ENCODE measurements around the gene ADAD1. TPM values are rescaled to one million over a fixed set of nuclear protein-coding genes. Genes with fewer than 3 reads are reported as not detected.

ADAD1 gene
- total and polyA plus RNA-seq, 2 of the 4 experiments (the other 2 are of a cell fraction), result not detected

DNA sequence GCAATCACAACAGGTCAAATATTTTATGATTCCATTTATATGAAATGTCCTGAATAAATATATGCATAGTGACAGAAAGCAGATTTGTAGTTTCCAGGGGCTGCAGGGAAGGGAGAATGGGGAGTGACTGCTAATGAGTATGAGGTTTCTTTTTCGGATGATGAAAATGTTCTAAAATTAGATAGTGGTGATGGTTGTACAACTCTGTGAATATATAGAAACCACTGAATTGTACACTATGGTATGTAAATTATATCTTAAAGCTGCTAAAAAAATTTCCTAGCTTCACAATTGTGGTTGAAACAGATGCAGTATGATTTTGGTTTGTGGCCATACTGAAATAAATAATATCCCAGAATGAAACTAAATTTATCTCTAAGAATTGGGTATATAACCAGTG is 90.6 kb downstream of the ADAD1 start:
- in situ Hi-C loops (cut with MboI; ENCODE audit: low sequenced_read_pairs) (no loop called here), intact Hi-C loops (cut with micrococcal nuclease) (no loop called here), dilution Hi-C loops (cut with HindIII; ENCODE audit: low sequenced_read_pairs, unreplicated experiment) (no loop called here)
- ChIA-PET CTCF (no interaction called here), POLR2A (ENCODE audit: unreplicated experiment) (no interaction called here)
- Histone ChIP-seq H3K9me3 (ENCODE audit: control insufficient read depth, insufficient read depth, low read length) (no peaks in the 10 kb centered on the region), H3K27me3 (ENCODE audit: control insufficient read depth, insufficient read depth, low read length) (no peaks in the 10 kb centered on the region; the same call in 1 of the 2 replicates), H3K9ac (ENCODE audit: low read depth, low read length) (no peak overlapping the region), H2BK20ac (ENCODE audit: low read depth, low read length) (no peak overlapping the region), H2AFZ (replicated peaks; ENCODE audit: low read length, poor library complexity) (no peak overlapping the region), H4K20me1 (ENCODE audit: insufficient read depth, low read length) (no peaks in the 10 kb centered on the region), H2AK9ac (replicated peaks; ENCODE audit: low read depth, low read length, poor library complexity) (no peak overlapping the region), H2AK5ac (ENCODE audit: low read depth, low read length) (no peak overlapping the region), H4K8ac (ENCODE audit: low read depth in 2 of 2, low read length in 2 of 2) (no peak overlapping the region), H3K27ac (ENCODE audit: insufficient read depth, low read length) (no peak overlapping the region), H3K4me1 (ENCODE audit: control insufficient read depth, insufficient read depth, low read length) (no peaks in the 10 kb centered on the region), H3K18ac (ENCODE audit: low read depth, low read length) (no peak overlapping the region), H2BK15ac (ENCODE audit: low read depth, low read length) (no peak overlapping the region), H3K56ac (ENCODE audit: extremely low read depth, insufficient read depth, low read length) (no peak overlapping the region), H3K9me1 (ENCODE audit: insufficient read depth, low read length) (no peaks in the 10 kb centered on the region), H3K14ac (replicated peaks; ENCODE audit: low read depth, low read length) (no peak overlapping the region), H2BK120ac (ENCODE audit: low read depth, low read length) (no peak overlapping the region), H4K5ac (ENCODE audit: low read depth, low read length) (no peak overlapping the region), H3K23ac (ENCODE audit: low read depth, low read length) (no peak overlapping the region), H4K91ac (ENCODE audit: insufficient read depth, low read depth, low read length) (no peak overlapping the region), H3K4ac (ENCODE audit: low read depth, low read length) (no peak overlapping the region), H3K36me3 (ENCODE audit: control insufficient read depth, insufficient read depth, low read length) (no peaks in the 10 kb centered on the region), H3K4me2 (ENCODE audit: low read depth, low read length) (no peak overlapping the region), H3K4me3 (ENCODE audit: insufficient read depth, low read depth, low read length) (no peak overlapping the region), H2BK5ac (ENCODE audit: low read depth, low read length, poor library complexity, severe bottlenecking) (no peak overlapping the region), H3K79me1 (ENCODE audit: low read depth in 1 of 2, low read length in 2 of 2) (no peaks in the 10 kb centered on the region)
- ATAC-seq (ENCODE audit: low read depth) (no peak), DNase-seq (no peak)
- no TSS peak for BruUV-seq (replicated peaks)
- no CpG with 5 or more reads among the region's 1 CpG for WGBS, 2 experiments (ENCODE audit: extremely low coverage in 2 of 2, insufficient read length in 1 of 2)
- TF ChIP-seq MAZ (IDR thresholded peaks at IDR 0.05; ENCODE audit: borderline replicate concordance, low read depth, low read length) (no peak), POLR2A (IDR thresholded peaks at IDR 0.05; ENCODE audit: low read depth, low read length) (no peak), ELK1 (IDR thresholded peaks at IDR 0.05; ENCODE audit: borderline replicate concordance, low read depth, low read length) (no peak), CHD1 (IDR thresholded peaks at IDR 0.05; ENCODE audit: low read depth, low read length) (no peak), NFE2L2 (IDR thresholded peaks at IDR 0.05; ENCODE audit: low read depth, low read length) (no peak), RAD21 (IDR thresholded peaks at IDR 0.05; ENCODE audit: low read length) (no peak), BHLHE40 (IDR thresholded peaks at IDR 0.05; ENCODE audit: low read depth, low read length) (no peak), SMC3 (IDR thresholded peaks at IDR 0.05; ENCODE audit: low read depth, low read length) (no peak), MXI1 (IDR thresholded peaks at IDR 0.05; ENCODE audit: borderline replicate concordance, low read depth, low read length) (no peak), RFX5 (IDR thresholded peaks at IDR 0.05; ENCODE audit: low read depth, low read length) (no peak), FOS (IDR thresholded peaks at IDR 0.05; ENCODE audit: low read depth, low read length) (no peak), USF2 (IDR thresholded peaks at IDR 0.05; ENCODE audit: low read depth, low read length) (no peak), CEBPB (IDR thresholded peaks at IDR 0.05; ENCODE audit: low read depth, low read length) (no peak), MAFK (IDR thresholded peaks at IDR 0.05; ENCODE audit: low read depth, low read length) (no peak), RCOR1 (IDR thresholded peaks at IDR 0.05; ENCODE audit: insufficient replicate concordance, low read length) (no peak)
- TF ChIP-seq, protein P1, sequence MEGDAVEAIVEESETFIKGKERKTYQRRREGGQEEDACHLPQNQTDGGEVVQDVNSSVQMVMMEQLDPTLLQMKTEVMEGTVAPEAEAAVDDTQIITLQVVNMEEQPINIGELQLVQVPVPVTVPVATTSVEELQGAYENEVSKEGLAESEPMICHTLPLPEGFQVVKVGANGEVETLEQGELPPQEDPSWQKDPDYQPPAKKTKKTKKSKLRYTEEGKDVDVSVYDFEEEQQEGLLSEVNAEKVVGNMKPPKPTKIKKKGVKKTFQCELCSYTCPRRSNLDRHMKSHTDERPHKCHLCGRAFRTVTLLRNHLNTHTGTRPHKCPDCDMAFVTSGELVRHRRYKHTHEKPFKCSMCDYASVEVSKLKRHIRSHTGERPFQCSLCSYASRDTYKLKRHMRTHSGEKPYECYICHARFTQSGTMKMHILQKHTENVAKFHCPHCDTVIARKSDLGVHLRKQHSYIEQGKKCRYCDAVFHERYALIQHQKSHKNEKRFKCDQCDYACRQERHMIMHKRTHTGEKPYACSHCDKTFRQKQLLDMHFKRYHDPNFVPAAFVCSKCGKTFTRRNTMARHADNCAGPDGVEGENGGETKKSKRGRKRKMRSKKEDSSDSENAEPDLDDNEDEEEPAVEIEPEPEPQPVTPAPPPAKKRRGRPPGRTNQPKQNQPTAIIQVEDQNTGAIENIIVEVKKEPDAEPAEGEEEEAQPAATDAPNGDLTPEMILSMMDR (conservative IDR thresholded peaks at IDR 0.05; ENCODE audit: low read depth, low read length), result no peak
